GM18498 (cell line): ENCODE data around the gene GALNT14.

ENCODE experiments used
- ATAC-seq: cut with Tn5 transposase; IDR thresholded peaks from one replicate; pipeline ENCODE4 v1.9.1; 2021; ENCODE audit warnings: mild to moderate bottlenecking, moderate library complexity; ENCODE audit not compliant: unreplicated experiment

Gene GALNT14

DNA sequence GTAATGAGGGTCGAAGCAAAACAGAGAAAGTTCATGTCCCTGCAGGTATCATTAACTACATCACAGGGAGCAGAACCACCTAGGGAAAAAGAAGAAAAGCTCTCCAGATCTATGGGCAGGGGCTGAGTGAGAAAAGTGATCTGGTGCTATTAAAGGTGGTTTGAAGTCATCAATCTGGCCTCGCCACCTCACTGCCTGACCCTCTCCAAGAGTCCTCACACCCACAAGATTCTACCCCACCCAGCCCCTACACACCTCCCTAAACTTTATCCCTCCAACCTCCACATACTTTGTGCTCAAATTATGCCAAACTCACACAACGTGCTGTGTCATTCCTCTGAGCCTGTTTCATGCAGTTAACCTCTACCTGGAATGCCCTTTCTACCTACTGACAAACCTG lies 2.2 kb downstream of the GALNT14 start:
- no peak for ATAC-seq

- ATAC-seq, result no peak
These were observed 3.8 kb downstream of the GALNT14 start for GRCh38 chr2:31134480-31134879.

DNA sequence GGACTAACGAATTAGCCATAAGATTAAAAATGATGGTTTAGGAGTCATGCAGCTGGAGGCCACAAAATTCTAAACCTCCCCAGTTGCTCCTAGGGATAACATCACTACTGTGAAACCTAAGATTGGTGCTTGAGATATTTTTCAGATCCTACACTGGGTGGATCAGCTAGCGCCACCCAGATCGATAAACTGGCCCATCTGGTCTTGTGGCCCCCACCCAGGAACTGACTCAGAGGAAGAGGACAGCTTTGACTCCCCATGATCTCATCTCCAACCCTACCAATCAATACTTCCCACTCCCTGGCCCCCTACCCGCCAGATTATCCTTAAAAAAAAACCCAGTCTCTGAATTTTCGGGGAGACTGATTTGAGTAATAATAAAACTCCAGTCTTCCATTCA lies 5.5 kb downstream of the GALNT14 start:
- no peak for ATAC-seq

DNA sequence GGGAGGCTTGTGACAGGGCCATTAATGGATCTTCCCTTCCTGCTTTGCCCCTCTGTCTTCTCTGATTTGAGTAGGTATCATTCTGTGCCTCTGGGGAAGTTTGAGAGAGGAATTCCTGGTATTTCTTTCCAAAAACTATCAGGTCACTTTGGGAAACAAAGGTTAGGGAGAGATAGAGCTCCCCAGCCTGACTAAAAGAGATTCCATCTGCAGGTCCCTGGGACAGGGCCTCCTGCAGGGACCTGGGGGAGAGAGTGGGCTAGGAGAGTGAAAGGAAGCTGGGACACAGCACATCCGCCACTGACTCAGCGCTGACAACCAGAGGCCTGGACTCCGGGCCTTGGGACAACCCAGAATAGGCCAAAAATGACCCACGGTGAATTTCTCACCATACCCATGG lies 6.4 kb downstream of the GALNT14 start:
- ATAC-seq, result no peak

- no peak for ATAC-seq
These were observed 8.7 kb downstream of the GALNT14 start for GRCh38 chr2:31129375-31130171.

- ATAC-seq, result no peak
These were observed 10.3 kb downstream of the GALNT14 start for GRCh38 chr2:31127931-31128330.

- ATAC-seq, result no peak
These were observed 12.1 kb downstream of the GALNT14 start for GRCh38 chr2:31125918-31126695.

DNA sequence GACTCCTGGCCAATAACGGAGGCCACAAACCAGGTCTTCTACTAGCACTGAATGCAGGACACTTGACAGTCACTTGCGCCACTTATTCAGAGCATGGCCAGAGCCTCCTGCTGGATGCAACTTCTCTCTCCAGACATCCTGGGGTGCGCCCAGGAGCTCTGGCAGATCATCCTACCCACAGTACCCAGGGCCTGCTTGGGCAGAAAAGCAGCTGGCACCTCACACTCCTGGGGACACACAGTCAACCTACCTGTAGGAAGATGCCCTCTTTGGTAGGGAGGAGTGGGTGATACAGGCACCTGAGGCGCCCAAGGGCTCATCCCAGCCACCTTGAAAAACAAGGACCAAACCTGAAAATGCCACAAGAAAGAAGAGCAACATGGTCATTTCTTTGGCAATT lies 13.3 kb downstream of the GALNT14 start:
- no peak for ATAC-seq

GRCh38 chr2:31122133-31122532 lies 16.1 kb downstream of the GALNT14 start:
- no peak for ATAC-seq

GRCh38 chr2:31113765-31114164 lies 24.5 kb downstream of the GALNT14 start:
- ATAC-seq, result no peak

- no peak for ATAC-seq
These were observed 25.7 kb downstream of the GALNT14 start for GRCh38 chr2:31112544-31112943.

DNA sequence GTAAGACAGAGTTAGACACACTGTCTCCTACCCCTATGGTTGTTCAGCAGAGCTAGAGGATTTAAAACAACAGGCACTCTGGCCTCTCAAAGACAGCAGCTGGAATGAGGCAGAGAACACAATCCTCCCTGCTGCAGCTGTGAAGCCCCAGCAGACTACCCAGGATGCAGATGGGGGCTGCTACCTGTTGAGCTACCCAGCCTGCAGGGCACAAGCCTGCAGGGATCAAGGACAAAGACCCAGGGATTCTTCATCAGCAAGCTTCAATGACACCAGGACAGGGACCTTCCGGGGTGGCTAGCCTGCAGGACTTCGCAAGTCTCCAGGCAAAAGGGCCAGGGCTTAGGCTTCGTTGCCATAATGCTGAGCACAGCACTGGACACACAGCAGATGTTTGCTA lies 27.2 kb downstream of the GALNT14 start:
- ATAC-seq, result no peak

GRCh38 chr2:31110431-31110830 lies 27.8 kb downstream of the GALNT14 start:
- no peak for ATAC-seq

- ATAC-seq, result no peak
These were observed 28.5 kb downstream of the GALNT14 start for GRCh38 chr2:31109633-31110192.

DNA sequence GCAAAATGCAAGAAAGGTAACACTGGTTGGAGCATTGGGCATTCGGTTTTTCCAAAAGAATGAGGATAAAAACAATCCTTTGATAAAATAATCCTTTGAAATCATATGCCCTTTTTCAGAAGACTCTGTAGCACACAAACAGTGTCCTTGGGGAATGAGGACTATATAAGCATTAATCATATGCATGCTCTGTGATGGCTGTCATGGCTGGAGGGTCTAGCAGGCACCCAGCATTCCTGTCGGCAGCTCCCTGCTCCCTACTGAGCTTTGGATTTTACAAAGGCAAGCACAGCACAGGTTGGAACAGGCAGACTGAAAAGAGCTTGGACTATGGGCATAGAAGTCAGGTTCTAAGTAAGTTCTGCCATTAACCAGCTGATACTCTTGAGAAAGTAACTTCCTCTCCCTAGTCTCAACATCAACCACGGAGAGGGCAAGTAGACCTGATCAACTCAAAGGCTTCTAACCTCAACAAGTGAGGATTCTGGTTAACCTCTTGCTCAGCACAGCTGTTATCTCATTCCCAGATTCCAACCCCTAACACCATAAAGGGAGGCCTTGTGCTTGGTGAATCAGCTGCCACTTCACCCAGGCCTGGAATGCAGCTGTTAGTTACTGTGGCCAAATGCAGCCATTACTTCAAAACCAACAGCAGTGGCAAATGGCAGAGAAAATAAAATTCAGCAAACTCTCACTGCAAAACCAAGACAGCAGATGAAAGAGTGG lies 29.5 kb downstream of the GALNT14 start:
- no peak for ATAC-seq

GRCh38 chr2:31107591-31108300 lies 30.5 kb downstream of the GALNT14 start:
- no peak for ATAC-seq

- ATAC-seq, result no peak
These were observed 36.5 kb downstream of the GALNT14 start for GRCh38 chr2:31101701-31102100.

DNA sequence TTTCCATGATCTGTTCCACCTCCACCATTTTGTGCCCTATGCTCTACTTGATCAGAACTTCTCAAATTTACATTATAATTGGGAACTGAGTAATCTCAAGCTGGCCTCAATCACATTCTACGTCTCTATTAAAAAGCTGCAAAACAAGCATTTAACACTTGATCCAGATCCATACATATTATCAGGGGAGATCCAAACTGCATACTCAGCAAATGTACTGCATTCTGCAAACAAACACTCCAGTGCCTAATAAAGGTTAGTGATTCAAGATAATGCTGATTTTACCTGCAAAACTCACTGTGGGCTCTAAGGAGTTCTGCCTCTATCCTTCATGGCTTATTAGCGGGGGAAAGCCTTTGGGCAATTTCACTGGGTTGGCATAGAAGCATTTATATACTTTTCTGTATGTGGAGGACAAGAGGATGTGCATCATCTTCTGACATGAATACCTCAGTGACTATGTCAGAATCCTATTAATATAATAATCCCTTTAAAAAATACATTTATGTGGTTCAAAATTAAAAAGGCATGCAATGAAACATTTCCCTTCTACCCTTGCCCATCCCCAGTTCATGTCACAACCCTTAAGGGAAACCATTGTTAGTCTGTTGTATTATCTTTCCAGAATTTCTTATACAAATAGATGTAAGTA lies 40.2 kb downstream of the GALNT14 start:
- ATAC-seq, result no peak

GRCh38 chr2:31090188-31090587 lies 48.1 kb downstream of the GALNT14 start:
- no peak for ATAC-seq

GRCh38 chr2:31089645-31090044 lies 48.6 kb downstream of the GALNT14 start:
- no peak for ATAC-seq
